Nephron (organoid): ENCODE results near the gene DTX3L.

Experiments used
- H3K27ac Mint-ChIP-seq, 3 experiments: 2 replicates each; pipeline ENCODE4 v1.8.0; 2020; ENCODE audit warnings: mixed read lengths in 3 of 3, mild to moderate bottlenecking in 2 of 3, moderate library complexity in 1 of 3
- H3K27me3 Mint-ChIP-seq: 2 replicates; pipeline ENCODE4 v1.8.0; 2021; ENCODE audit warnings: low read depth, mild to moderate bottlenecking, moderate library complexity, mixed read lengths
- H3K36me3 Mint-ChIP-seq: 2 replicates; pipeline ENCODE4 v1.8.0; 2020; ENCODE audit warnings: low read depth, mixed read lengths
- H3K4me1 Mint-ChIP-seq: 2 replicates; pipeline ENCODE4 v1.8.0; 2020; ENCODE audit warnings: mixed read lengths
- H3K4me3 Mint-ChIP-seq, 3 experiments: 2 replicates each; pipeline ENCODE4 v1.8.0; 2020; ENCODE audit warnings: mild to moderate bottlenecking in 3 of 3, mixed read lengths in 3 of 3, moderate library complexity in 2 of 3
- H3K9me3 Mint-ChIP-seq: 2 replicates; pipeline ENCODE4 v1.8.0; 2020; ENCODE audit warnings: mixed read lengths
- TF ChIP-seq, protein P1 (sequence below), 3 experiments: fragments of 200-600 bp; sonication (generic); IDR thresholded peaks; one replicate each; pipeline ENCODE4 v1.5.0; 2021; ENCODE audit warnings: antibody characterized with exemption in 3 of 3; ENCODE audit not compliant: unreplicated experiment in 3 of 3

The DTX3L gene

DNA sequence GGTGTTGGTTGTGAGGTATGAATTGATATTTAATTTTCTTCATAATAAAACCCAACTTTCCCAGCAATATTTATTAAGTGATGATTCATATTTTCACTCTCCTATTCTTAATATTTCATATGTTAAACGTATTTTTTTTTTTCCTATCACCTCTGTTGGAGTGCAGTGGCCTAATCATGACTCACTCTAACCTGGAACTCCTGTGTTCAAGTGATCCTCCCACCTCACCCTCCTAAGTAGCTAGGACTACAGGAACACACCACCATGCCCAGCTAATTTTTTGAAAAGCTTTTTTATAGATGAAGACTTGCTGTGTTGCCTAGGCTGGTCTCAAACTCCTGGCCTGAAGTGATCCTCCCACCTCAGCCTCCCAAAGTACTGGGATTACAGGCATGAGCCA is 22.0 kb downstream of the DTX3L start:
- Mint-ChIP-seq H3K9me3 (peaks cover 22% of the 10 kb centered on the region), H3K36me3 (peaks cover 4% of the 10 kb centered on the region), H3K4me1 (no peaks in the 10 kb centered on the region), H3K27ac (no peak overlapping the region), H3K4me3 (no peak overlapping the region), H3K27me3 (peaks cover 4% of the 10 kb centered on the region)
- TF ChIP-seq, protein P1, sequence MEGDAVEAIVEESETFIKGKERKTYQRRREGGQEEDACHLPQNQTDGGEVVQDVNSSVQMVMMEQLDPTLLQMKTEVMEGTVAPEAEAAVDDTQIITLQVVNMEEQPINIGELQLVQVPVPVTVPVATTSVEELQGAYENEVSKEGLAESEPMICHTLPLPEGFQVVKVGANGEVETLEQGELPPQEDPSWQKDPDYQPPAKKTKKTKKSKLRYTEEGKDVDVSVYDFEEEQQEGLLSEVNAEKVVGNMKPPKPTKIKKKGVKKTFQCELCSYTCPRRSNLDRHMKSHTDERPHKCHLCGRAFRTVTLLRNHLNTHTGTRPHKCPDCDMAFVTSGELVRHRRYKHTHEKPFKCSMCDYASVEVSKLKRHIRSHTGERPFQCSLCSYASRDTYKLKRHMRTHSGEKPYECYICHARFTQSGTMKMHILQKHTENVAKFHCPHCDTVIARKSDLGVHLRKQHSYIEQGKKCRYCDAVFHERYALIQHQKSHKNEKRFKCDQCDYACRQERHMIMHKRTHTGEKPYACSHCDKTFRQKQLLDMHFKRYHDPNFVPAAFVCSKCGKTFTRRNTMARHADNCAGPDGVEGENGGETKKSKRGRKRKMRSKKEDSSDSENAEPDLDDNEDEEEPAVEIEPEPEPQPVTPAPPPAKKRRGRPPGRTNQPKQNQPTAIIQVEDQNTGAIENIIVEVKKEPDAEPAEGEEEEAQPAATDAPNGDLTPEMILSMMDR (IDR thresholded peaks at IDR 0.05; ENCODE audit: unreplicated experiment in 3 of 3) = no peak

GRCh38 chr3:122586773-122587485 is 22.8 kb downstream of the DTX3L start:
- TF ChIP-seq, protein P1 (IDR thresholded peaks at IDR 0.05; ENCODE audit: unreplicated experiment in 3 of 3) = no peak

DNA sequence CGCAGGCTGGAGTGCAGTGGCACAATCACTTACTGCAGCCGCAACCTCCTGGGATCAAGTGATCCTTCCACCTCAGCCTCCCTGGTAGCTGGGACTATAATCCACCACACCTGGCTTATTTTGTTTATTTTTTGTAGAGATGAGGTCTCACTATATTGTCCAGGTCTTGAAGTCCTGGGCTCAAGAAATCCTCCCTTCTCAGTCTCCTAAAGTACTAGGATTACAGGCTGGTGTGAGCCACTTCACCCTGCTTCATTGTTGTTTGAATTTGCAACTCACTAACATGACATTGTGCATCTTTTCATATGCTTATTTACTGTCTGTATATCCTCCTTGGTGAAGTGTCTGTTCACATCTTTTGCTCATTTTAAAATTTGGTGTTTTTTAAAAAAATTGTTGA is 23.4 kb downstream of the DTX3L start:
- Mint-ChIP-seq H3K27me3 (peaks cover 4% of the 10 kb centered on the region), H3K9me3 (peaks cover 10% of the 10 kb centered on the region), H3K27ac (no peak overlapping the region), H3K4me1 (no peaks in the 10 kb centered on the region), H3K36me3 (peaks cover 2% of the 10 kb centered on the region), H3K4me3 (no peak overlapping the region)
- TF ChIP-seq, protein P1 (IDR thresholded peaks at IDR 0.05; ENCODE audit: unreplicated experiment in 3 of 3) = no peak

More at GRCh38 chr3:122586773-122587485, 22.8 kb downstream of the DTX3L start:
- H3K36me3 Mint-ChIP-seq = peaks cover 4% of the 10 kb centered on the region
- peaks cover 4% of the 10 kb centered on the region for H3K27me3 Mint-ChIP-seq
- H3K27ac Mint-ChIP-seq = no peak overlapping the region
- H3K4me3 Mint-ChIP-seq = no peak overlapping the region
- no peaks in the 10 kb centered on the region for H3K4me1 Mint-ChIP-seq
- H3K9me3 Mint-ChIP-seq = peaks cover 16% of the 10 kb centered on the region

DNA sequence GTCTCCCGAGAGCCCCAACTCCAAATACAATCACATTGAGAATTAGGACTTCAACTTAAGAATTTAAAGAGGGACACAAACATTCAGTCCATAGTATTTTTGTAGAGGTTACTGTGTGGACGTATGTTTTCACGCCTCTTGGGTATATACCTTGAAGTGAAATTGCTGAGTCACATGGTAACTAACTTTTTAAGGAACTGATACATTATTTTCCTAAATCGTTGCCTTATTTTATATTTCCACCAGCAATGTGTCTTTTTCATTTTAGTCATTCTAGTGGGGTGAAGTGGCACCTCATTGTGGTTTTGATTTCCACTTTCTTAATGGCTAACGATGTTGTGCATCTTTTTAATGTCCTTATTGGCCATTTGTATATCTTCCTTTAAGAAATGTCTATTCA is 25.2 kb downstream of the DTX3L start:
- no peak overlapping the region for H3K27ac Mint-ChIP-seq
- no peaks in the 10 kb centered on the region for H3K36me3 Mint-ChIP-seq
- H3K4me1 Mint-ChIP-seq = no peaks in the 10 kb centered on the region
- no peaks in the 10 kb centered on the region for H3K9me3 Mint-ChIP-seq
- no peak overlapping the region for H3K4me3 Mint-ChIP-seq
- peaks cover 4% of the 10 kb centered on the region for H3K27me3 Mint-ChIP-seq
- TF ChIP-seq, protein P1 (IDR thresholded peaks at IDR 0.05; ENCODE audit: unreplicated experiment in 3 of 3) = no peak

DNA sequence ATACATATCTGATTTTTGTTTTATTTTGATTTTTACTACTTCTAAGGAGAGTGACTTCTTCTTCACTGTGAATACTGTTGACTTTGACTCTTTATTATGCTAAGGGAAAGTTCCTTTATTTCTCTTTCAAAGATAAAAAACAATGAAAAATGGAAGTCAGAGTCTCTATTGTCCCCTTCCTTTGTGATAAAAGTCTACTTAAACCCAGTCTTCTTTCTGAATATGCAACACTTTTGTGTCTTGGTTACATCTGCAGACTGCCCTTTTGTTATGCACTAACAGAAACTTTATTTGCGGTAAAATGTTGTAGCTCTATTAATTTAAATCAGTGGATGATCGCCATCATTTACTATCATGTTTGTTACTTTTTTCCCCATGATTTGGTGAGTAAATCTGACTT is 26.5 kb downstream of the DTX3L start:
- Mint-ChIP-seq H3K27me3 (peaks cover 4% of the 10 kb centered on the region), H3K4me1 (no peaks in the 10 kb centered on the region), H3K4me3 (no peak overlapping the region), H3K27ac (no peak overlapping the region), H3K36me3 (no peaks in the 10 kb centered on the region), H3K9me3 (no peaks in the 10 kb centered on the region)
- TF ChIP-seq, protein P1 (IDR thresholded peaks at IDR 0.05; ENCODE audit: unreplicated experiment in 3 of 3) = no peak

- TF ChIP-seq, protein P1 (IDR thresholded peaks at IDR 0.05; ENCODE audit: unreplicated experiment in 3 of 3) = no peak
- Mint-ChIP-seq H3K4me3 (no peak overlapping the region), H3K9me3 (no peaks in the 10 kb centered on the region), H3K27ac (no peak overlapping the region), H3K27me3 (peaks cover 1% of the 10 kb centered on the region), H3K36me3 (no peaks in the 10 kb centered on the region), H3K4me1 (no peaks in the 10 kb centered on the region)
These were observed 29.9 kb downstream of the DTX3L start for GRCh38 chr3:122594025-122594424.
